Activated CD8-positive, alpha-beta T cell treated with anti-CD3 and anti-CD28 coated beads for 36 hours (primary cell): ENCODE data around the gene IRX4. TPM values are rescaled to one million over a fixed set of nuclear protein-coding genes. Genes with fewer than 3 reads are reported as not detected.
"Not testable (repeated sequence)": the region's sequence is repeated elsewhere in the genome, so short reads cannot be mapped to it uniquely, and the experiment has no call there.

ENCODE experiments used
- ATAC-seq: fragments of 200-7000 bp; cut with Tn5 transposase; one replicate; pipeline ENCODE4 v1.10.0; 2021; ENCODE audit warnings: mild to moderate bottlenecking, moderate library complexity
- CTCF ChIA-PET: fragments of 350-600 bp; sonication (Branson Sonifier 250); formaldehyde crosslinking; loops from one replicate; lab custom pipeline; 2021; ENCODE audit warnings: antibody characterized with exemption; lab: Charles Lee
- POLR2A ChIA-PET: fragments of 350-600 bp; sonication (Branson Sonifier 250); formaldehyde crosslinking; loops from one replicate; lab custom pipeline; 2021; ENCODE audit warnings: antibody characterized with exemption; lab: Charles Lee
- DNase-seq: peaks from one replicate; pipeline ENCODE4 v3.0.0-alpha.2; 2020
- H3K27ac Mint-ChIP-seq: one replicate; pipeline ENCODE4 v1.8.0; 2021; ENCODE audit warnings: mild to moderate bottlenecking, mixed read lengths
- H3K27me3 Mint-ChIP-seq: one replicate; pipeline ENCODE4 v1.8.0; 2021; ENCODE audit warnings: mixed read lengths
- H3K36me3 Mint-ChIP-seq: one replicate; pipeline ENCODE4 v1.8.0; 2021; ENCODE audit warnings: low read depth, mixed read lengths
- H3K4me1 Mint-ChIP-seq: one replicate; pipeline ENCODE4 v1.8.0; 2021; ENCODE audit warnings: low read depth, mixed read lengths
- H3K4me3 Mint-ChIP-seq: one replicate; pipeline ENCODE4 v1.8.0; 2021; ENCODE audit warnings: mild to moderate bottlenecking, moderate library complexity, mixed read lengths
- H3K9me3 Mint-ChIP-seq: one replicate; pipeline ENCODE4 v1.8.0; 2021; ENCODE audit warnings: mixed read lengths
- intact Hi-C: fragments of 100-400 bp; cut with micrococcal nuclease; formaldehyde crosslinking; loops from one replicate; pipeline ENCODE4 v1.10.0; 2022
- total RNA-seq, 2 experiments: library from RNA; stranded (reverse); gene quantifications; one replicate each; pipeline ENCODE4 v1.2.3, GENCODE V29; 2021
- TF ChIP-seq, protein P1 (sequence below): fragments of 200-600 bp; IDR thresholded peaks from one replicate; pipeline ENCODE4 v1.8.0; 2022; ENCODE audit warnings: antibody characterized with exemption, mild to moderate bottlenecking

The IRX4 gene
- total RNA-seq, 2 experiments from 2014 or later: not detected

DNA sequence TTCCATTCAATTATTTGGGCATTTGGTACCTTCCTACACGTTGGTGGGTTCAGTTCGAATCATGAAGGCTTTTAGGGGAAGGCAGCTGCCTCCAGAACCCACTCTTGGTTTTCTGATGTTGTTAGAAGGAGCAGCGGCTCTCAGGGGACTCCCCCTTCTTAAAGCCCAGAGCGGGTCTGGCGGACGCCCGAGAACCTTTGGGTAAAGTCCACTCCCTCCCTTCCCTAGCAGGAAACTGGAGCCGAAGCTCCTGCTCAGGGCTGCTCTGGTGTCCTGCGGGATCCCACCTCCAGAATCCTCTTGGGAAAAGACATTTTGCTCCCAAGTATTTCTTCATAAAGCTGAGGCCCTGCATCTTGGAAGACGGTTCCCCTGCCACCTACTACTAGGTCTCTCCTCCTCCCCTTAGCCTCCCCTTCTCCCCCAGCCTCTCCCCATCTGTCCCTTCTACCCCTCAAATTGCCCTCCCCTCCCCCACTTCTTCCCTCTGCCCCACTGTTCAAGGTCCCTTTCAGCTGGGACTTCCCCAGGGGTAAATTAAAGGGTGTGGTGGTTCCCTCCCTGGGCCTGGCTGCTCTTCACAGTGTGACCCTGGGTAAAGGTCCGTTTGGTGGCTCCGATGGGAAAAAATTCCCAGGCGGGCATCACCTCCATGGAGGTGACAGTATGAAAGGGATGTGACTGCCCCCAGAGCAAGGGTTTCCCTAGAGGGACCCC lies 9.3 kb downstream of the IRX4 start:
- peaks cover 5% of the 10 kb centered on the region for H3K4me1 Mint-ChIP-seq
- intact Hi-C loops: loop anchor here (10.0 kb wide), 1 partner anchor 1721 kb away; the partner anchor contains the start of gene IRX1
- CTCF ChIA-PET: no interaction called here
- no peaks in the 10 kb centered on the region for H3K9me3 Mint-ChIP-seq
- no peaks in the 10 kb centered on the region for H3K36me3 Mint-ChIP-seq
- POLR2A ChIA-PET: no interaction called here
- DNase-seq (no peak), ATAC-seq (no peak)
- TF ChIP-seq, protein P1, sequence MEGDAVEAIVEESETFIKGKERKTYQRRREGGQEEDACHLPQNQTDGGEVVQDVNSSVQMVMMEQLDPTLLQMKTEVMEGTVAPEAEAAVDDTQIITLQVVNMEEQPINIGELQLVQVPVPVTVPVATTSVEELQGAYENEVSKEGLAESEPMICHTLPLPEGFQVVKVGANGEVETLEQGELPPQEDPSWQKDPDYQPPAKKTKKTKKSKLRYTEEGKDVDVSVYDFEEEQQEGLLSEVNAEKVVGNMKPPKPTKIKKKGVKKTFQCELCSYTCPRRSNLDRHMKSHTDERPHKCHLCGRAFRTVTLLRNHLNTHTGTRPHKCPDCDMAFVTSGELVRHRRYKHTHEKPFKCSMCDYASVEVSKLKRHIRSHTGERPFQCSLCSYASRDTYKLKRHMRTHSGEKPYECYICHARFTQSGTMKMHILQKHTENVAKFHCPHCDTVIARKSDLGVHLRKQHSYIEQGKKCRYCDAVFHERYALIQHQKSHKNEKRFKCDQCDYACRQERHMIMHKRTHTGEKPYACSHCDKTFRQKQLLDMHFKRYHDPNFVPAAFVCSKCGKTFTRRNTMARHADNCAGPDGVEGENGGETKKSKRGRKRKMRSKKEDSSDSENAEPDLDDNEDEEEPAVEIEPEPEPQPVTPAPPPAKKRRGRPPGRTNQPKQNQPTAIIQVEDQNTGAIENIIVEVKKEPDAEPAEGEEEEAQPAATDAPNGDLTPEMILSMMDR: no peak
- no peak overlapping the region for H3K27ac Mint-ChIP-seq
- H3K4me3 Mint-ChIP-seq: no peak overlapping the region
- H3K27me3 Mint-ChIP-seq: peaks cover 34% of the 10 kb centered on the region

DNA sequence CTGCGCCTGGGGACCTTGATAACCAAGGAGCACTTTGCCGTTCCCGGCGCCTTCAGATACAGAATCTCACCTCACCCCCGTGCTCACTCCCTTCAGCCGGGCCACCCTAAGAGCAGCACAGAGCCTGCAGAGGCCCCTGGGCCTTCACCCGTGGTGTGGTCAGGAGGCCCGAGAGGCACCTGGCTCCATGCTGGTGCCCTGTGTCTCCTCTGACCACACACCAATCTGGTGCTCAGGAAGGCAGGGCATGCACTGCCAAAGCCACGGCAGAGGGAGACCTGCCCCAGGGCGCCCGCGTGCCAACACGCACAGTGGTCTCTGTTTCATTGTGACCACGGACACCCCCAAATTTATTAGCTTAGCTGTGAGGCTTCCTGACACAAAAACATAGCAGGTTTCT lies 11.3 kb downstream of the IRX4 start:
- Mint-ChIP-seq H3K4me3 (no peak overlapping the region), H3K9me3 (no peaks in the 10 kb centered on the region), H3K27ac (no peak overlapping the region), H3K27me3 (peaks cover 29% of the 10 kb centered on the region), H3K36me3 (no peaks in the 10 kb centered on the region), H3K4me1 (peaks cover 5% of the 10 kb centered on the region)
- intact Hi-C loops: loop anchor here (10.0 kb wide), 1 partner anchor 1723 kb away; the partner anchor contains the start of gene IRX1
- POLR2A ChIA-PET: no interaction called here
- DNase-seq (no peak), ATAC-seq (no peak)
- CTCF ChIA-PET: no interaction called here
- TF ChIP-seq, protein P1: no peak

GRCh38 chr5:1870435-1871272 lies 12.1 kb downstream of the IRX4 start:
- intact Hi-C loops: loop anchor here (10.0 kb wide), 1 partner anchor 1724 kb away; the partner anchor contains the start of gene IRX1
- H3K4me3 Mint-ChIP-seq, CTCF ChIA-PET, H3K9me3 Mint-ChIP-seq, ATAC-seq, H3K4me1 Mint-ChIP-seq, H3K36me3 Mint-ChIP-seq, DNase-seq, POLR2A ChIA-PET, H3K27ac Mint-ChIP-seq: not testable (repeated sequence)
- H3K27me3 Mint-ChIP-seq: peaks cover 24% of the 10 kb centered on the region

GRCh38 chr5:1868886-1869475 lies 13.7 kb downstream of the IRX4 start:
- Mint-ChIP-seq H3K4me1 (no peaks in the 10 kb centered on the region), H3K4me3 (no peak overlapping the region), H3K9me3 (no peaks in the 10 kb centered on the region), H3K27ac (no peak overlapping the region), H3K36me3 (no peaks in the 10 kb centered on the region), H3K27me3 (peaks cover 18% of the 10 kb centered on the region)
- no peak for DNase-seq
- ATAC-seq: no peak
- TF ChIP-seq, protein P1: no peak
- ChIA-PET CTCF (no interaction called here), POLR2A (no interaction called here)
- intact Hi-C loops: no loop called here

DNA sequence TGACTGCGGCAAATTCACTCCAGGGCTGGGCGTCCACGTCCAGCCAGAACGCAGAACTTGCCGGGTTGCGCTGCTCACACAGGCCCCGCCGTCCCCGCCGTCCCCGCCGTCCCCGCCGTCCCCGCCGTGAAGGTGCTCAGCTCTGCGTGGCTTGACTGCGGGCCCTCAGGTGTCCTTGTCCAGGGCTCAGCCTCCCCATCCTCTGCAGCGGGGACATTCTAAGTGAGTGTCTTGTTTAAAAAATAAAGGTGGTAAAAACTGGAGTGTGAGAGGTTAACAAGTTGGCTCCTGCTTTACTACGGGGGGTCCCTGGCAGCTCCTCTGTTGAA lies 14.9 kb downstream of the IRX4 start:
- Mint-ChIP-seq H3K36me3 (no peaks in the 10 kb centered on the region), H3K27ac (no peak overlapping the region), H3K27me3 (peaks cover 12% of the 10 kb centered on the region), H3K9me3 (no peaks in the 10 kb centered on the region), H3K4me3 (no peak overlapping the region), H3K4me1 (no peaks in the 10 kb centered on the region)
- TF ChIP-seq, protein P1: no peak
- ATAC-seq: no peak
- intact Hi-C loops: no loop called here
- no peak for DNase-seq
- CTCF ChIA-PET: no interaction called here
- POLR2A ChIA-PET: no interaction called here
